ENCODE data around the gene CYP1A1.
A peak's percentile ranks its signal among the peaks of the same experiment; 100 is the strongest.
"Not testable (repeated sequence)": the region's sequence is repeated elsewhere in the genome, so short reads cannot be mapped to it uniquely, and the experiment has no call there.

CYP1A1 gene

GRCh38 chr15:74746389-74746788 is 21.1 kb upstream of the CYP1A1 start:
- Histone ChIP-seq H3K27ac (no peak overlapping the region), H3K4me3 (no peak overlapping the region)

- Histone ChIP-seq H3K4me3 (no peak overlapping the region), H3K27ac (no peak overlapping the region)
Observed at GRCh38 chr15:74742422-74742821, 17.1 kb upstream of the CYP1A1 start.

GRCh38 chr15:74738239-74738638 is 12.9 kb upstream of the CYP1A1 start:
- not testable (repeated sequence) for H3K4me3 ChIP-seq, H3K27ac ChIP-seq

- no peak overlapping the region for H3K4me3 ChIP-seq
- H3K27ac ChIP-seq, result no peak overlapping the region
Observed at GRCh38 chr15:74735305-74735704, 10.0 kb upstream of the CYP1A1 start.

- no peak overlapping the region for H3K27ac ChIP-seq
- H3K4me3 ChIP-seq, result no peak overlapping the region
Observed at GRCh38 chr15:74733269-74733668, 7.9 kb upstream of the CYP1A1 start.

- Histone ChIP-seq H3K27ac (no peak overlapping the region), H3K4me3 (no peak overlapping the region)
Observed at GRCh38 chr15:74732846-74733245, 7.5 kb upstream of the CYP1A1 start.

GRCh38 chr15:74730619-74731316 is 5.4 kb upstream of the CYP1A1 start:
- Histone ChIP-seq H3K4me3 (no peak overlapping the region), H3K27ac (no peak overlapping the region)

- H3K27ac ChIP-seq, H3K4me3 ChIP-seq: not testable (repeated sequence)
Observed at GRCh38 chr15:74729372-74729771, 4.0 kb upstream of the CYP1A1 start.

- not testable (repeated sequence) for H3K27ac ChIP-seq, H3K4me3 ChIP-seq
Observed at GRCh38 chr15:74728699-74729098, 3.4 kb upstream of the CYP1A1 start.

GRCh38 chr15:74727727-74728126 is 2.4 kb upstream of the CYP1A1 start:
- H3K4me3 ChIP-seq, result no peak overlapping the region
- no peak overlapping the region for H3K27ac ChIP-seq

- Histone ChIP-seq H3K4me3 (peak overlapping the region in 6 of 7 experiments; percentile 25 to 48 (median 39)), H3K27ac (peak overlapping the region in 3 of 21 experiments; percentile 12 to 68 (median 39))
Observed at GRCh38 chr15:74726774-74727164, 1.4 kb upstream of the CYP1A1 start.

GRCh38 chr15:74725845-74726773 is 781 bp upstream of the CYP1A1 start:
- peak overlapping the region; percentile 23 to 48 (median 39) for H3K4me3 ChIP-seq
- H3K27ac ChIP-seq, result peak overlapping the region in 6 of 21 experiments; percentile 4 to 68 (median 28)

GRCh38 chr15:74724570-74725224 is 631 bp downstream of the CYP1A1 start:
- Histone ChIP-seq H3K4me3 (no peak overlapping the region), H3K27ac (no peak overlapping the region)

GRCh38 chr15:74723754-74724334 is 1.5 kb downstream of the CYP1A1 start:
- H3K4me3 ChIP-seq, result no peak overlapping the region
- H3K27ac ChIP-seq, result no peak overlapping the region

GRCh38 chr15:74723187-74723586 is 2.1 kb downstream of the CYP1A1 start:
- no peak overlapping the region for H3K4me3 ChIP-seq

GRCh38 chr15:74722591-74722990 is 2.7 kb downstream of the CYP1A1 start:
- Histone ChIP-seq H3K27ac (no peak overlapping the region), H3K4me3 (no peak overlapping the region)

More at GRCh38 chr15:74723187-74723586, 2.1 kb downstream of the CYP1A1 start:
- no peak overlapping the region for H3K27ac ChIP-seq

GRCh38 chr15:74716651-74717050 is 8.7 kb downstream of the CYP1A1 start:
- Histone ChIP-seq H3K4me3 (no peak overlapping the region), H3K27ac (no peak overlapping the region)

- H3K4me3 ChIP-seq, result no peak overlapping the region
- H3K27ac ChIP-seq, result no peak overlapping the region
Observed at GRCh38 chr15:74712311-74712710, 13.0 kb downstream of the CYP1A1 start.

- no peak overlapping the region for H3K4me3 ChIP-seq
- H3K27ac ChIP-seq, result no peak overlapping the region
Observed at GRCh38 chr15:74710319-74711094, 14.8 kb downstream of the CYP1A1 start.
